Measurements from ENCODE around the gene CHCHD6. TPM values are rescaled to one million over a fixed set of nuclear protein-coding genes. Genes with fewer than 3 reads are reported as not detected.

The CHCHD6 gene
- total RNA-seq, 8 experiments from 2014 or later: 13.9 to 71.2 (median 45.4) TPM

DNA sequence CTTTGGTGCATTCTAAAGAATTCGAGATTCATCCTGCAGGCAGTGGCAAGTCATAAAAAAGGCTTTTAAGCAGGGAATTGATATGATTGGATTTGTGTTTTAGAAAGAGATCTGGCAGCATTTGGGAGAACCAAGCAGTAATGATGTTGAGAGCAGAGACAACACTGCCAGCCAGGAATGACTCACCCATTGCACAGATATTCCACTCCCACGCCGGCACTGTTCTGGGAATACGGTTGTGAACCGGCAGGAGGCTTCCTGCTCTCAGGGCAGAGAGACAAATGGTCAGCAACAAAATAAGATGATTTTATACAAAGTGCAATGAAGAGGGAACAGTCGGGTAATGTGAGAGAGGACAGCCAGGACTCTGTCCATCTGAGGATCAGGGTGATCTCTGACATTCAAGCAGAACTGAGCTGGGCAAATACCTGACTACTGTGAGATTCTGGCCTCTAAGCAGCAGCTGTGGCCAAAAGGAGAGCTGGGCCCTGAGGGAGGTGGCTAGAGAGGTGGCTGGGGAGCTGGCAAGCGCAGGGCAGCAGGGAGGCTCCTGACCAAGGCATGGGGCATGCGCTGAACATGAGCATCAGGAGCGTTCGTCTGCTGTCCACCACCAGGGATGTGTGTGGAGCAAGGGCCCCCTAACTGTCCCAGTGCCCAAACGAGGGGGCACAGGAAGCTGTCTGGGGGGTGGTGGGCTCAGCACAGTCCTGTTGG lies 222.8 kb downstream of the CHCHD6 start:
- 33 to 89% (median 57%) methylated on average over 1 to 5 of the region's 11 CpGs; no CpG with 5 or more reads in 2 of the 10 experiments for WGBS, 10 experiments
- ATAC-seq (replicated peaks in 6 of 8): peak in 6 of 8 experiments; percentile 4 to 98 (median 24)
- in situ Hi-C loops (cut with MboI; ENCODE audit: low pct_unique_long_range_greater_than_20kb in 2 of 9, low sequenced_read_pairs in 9 of 9, unreplicated experiment in 9 of 9): no loop called here
- no peak overlapping the region for H3K4me3 ChIP-seq
- H3K27ac ChIP-seq: peak overlapping the region in 1 of 2 donors; percentile 63
- peaks cover 7 to 29% of the 10 kb centered on the region in 2 donors for H3K4me1 ChIP-seq (replicated peaks in 1 of 2)

DNA sequence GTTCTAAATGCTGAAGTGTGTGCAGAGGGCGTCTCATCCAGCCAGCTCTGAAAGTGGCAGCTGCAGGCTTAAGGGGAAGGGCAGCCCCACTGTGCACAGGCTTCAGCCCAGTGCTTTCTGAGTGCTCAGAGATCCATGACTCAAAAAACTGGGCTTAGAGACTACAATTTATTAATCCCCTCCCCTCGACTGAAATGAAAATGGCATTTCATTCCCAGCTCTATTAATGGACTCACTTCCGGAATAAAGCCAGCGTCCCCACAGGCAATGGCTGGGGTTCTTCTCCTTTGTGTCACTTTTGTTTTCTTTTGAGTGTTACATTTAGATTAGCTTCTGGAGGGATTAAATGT lies 223.3 kb downstream of the CHCHD6 start:
- in situ Hi-C loops (cut with MboI; ENCODE audit: low pct_unique_long_range_greater_than_20kb in 2 of 9, low sequenced_read_pairs in 9 of 9, unreplicated experiment in 9 of 9): no loop called here
- peak in 5 of 8 experiments; percentile 5 to 60 (median 54) for ATAC-seq (replicated peaks in 6 of 8)
- 49 to 85% (median 79%) methylated on average over 1 to 3 of the region's 4 CpGs; no CpG with 5 or more reads in 4 of the 10 experiments for WGBS, 10 experiments
- Histone ChIP-seq H3K27ac (peak overlapping the region in 1 of 2 donors; percentile 63), H3K4me3 (no peak overlapping the region), H3K4me1 (replicated peaks in 1 of 2) (peaks cover 11 to 29% of the 10 kb centered on the region in 2 donors)

DNA sequence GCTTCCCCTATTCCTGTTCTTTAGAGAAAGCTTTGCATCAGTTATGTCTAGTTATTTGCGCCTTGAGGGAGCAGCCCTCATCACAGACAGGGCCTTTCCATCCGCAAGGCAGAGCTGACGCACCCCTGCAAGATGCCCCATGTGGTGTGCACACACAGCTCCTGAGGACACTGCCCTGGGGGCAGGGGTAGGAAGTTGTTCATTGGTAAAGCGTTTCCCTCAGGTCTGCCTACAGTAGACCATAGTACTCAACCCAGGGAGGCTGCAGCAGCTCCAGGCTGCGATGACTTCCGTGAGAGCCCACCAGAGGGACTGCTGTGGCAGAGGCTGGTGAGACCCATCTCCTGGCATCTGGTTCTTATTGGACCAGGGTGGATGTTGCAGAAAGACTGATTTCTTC lies 223.8 kb downstream of the CHCHD6 start:
- peaks cover 13 to 29% of the 10 kb centered on the region in 2 donors for H3K4me1 ChIP-seq (replicated peaks in 1 of 2)
- in situ Hi-C loops (cut with MboI; ENCODE audit: low pct_unique_long_range_greater_than_20kb in 2 of 9, low sequenced_read_pairs in 9 of 9, unreplicated experiment in 9 of 9): no loop called here
- no peak overlapping the region for H3K4me3 ChIP-seq
- peak overlapping the region in 1 of 2 donors; percentile 47 for H3K27ac ChIP-seq
- WGBS, 10 experiments: 83 to 100% (median 90%) methylated on average over 1 to 4 of the region's 6 CpGs; no CpG with 5 or more reads in 3 of the 10 experiments
- ATAC-seq (replicated peaks in 6 of 8): peak in 6 of 8 experiments; percentile 37 to 71 (median 60)

DNA sequence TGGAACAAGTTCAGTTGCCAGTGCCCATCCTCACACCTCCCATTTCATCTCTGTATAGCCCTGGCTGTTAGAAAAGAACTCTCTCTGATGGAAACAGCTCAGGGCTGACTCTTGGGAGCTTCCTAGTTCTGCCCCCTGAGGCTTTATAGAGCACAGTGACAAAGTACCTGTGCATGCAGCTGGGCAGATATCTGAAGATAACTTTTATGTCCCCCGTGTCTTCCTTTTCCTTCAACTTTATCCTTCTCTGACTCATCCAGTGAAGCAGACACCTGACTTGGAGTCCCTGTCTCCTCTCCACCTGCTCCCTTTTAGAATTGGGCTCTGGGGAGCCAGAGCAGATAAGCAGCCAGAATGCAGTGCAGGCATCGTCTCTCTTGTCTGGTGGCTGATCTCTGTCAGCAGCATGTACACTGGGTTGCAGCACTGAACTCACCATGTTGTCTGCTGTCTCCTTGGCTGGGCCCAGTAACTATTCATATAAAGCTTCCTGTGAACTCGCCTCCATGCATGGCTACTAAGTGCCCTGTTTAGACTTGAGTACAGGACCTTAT lies 225.0 kb downstream of the CHCHD6 start:
- 86 to 100% (median 97%) methylated on average over 1 to 2 of the region's 3 CpGs; no CpG with 5 or more reads in 2 of the 10 experiments for WGBS, 10 experiments
- peak in 1 of 8 experiments; percentile 40 for ATAC-seq (replicated peaks in 6 of 8)
- Histone ChIP-seq H3K27ac (no peak overlapping the region), H3K4me1 (replicated peaks in 1 of 2) (peaks cover 16 to 32% of the 10 kb centered on the region in 2 donors), H3K4me3 (no peak overlapping the region)
- in situ Hi-C loops (cut with MboI; ENCODE audit: low pct_unique_long_range_greater_than_20kb in 2 of 9, low sequenced_read_pairs in 9 of 9, unreplicated experiment in 9 of 9): no loop called here

DNA sequence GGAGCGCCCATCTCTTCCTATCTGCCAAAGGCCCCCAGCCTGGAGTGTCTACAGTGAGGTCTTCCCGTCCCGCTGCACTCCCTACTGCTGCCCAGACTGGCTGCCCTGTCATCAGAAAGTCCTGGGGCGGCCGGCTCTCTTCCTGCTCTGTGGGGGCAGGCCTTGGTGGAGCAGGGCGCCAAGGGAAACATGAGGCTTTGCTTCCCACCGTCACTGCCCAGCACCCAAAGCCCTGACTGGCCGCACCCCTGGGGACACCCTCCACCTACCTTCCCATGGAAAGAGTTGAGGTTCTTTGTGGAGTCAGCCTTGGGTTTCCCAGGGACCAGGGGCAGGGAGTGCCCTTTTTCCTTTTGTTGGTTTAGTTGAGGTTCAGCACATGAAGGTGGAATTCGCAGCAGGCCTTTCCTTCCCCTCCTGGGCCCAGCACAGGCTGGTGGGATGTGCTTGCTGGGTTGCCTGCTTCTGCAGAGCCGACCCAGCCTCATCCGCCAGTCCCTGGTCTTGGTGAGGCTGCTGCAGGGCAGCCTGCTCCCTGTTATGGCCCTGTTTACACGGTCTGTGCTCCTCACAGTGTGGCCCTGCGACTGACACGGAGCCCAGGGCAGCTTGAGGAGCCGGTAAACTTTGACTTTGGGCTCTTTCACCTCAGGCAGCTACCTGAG lies 227.0 kb downstream of the CHCHD6 start:
- in situ Hi-C loops (cut with MboI; ENCODE audit: low pct_unique_long_range_greater_than_20kb in 2 of 9, low sequenced_read_pairs in 9 of 9, unreplicated experiment in 9 of 9): no loop called here
- H3K27ac ChIP-seq: no peak overlapping the region
- H3K4me3 ChIP-seq: no peak overlapping the region
- 73 to 100% (median 87%) methylated on average over 1 to 8 of the region's 15 CpGs; no CpG with 5 or more reads in 4 of the 10 experiments for WGBS, 10 experiments
- no peak for ATAC-seq (replicated peaks in 6 of 8)
- peaks cover 24 to 30% of the 10 kb centered on the region in 2 donors for H3K4me1 ChIP-seq (replicated peaks in 1 of 2)

DNA sequence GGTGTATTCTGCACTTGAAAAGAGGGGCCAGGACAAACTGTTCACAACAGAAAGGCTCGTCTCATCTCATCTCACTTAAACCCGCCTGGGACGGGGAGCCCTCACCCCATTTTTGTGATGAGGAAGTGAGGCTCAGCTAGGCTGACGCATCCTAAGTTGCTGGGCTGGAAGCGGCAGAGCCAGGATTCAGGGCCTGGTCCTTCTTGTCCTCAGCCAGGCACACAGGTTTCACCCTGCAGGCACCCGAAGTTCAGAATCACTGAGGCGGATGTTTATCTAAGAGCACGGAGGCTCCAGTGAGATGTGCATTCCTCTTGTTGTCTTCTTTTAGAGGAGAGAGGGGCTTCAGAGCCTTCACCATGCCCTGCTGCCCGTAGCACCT lies 227.8 kb downstream of the CHCHD6 start:
- no peak overlapping the region for H3K4me3 ChIP-seq
- no peak overlapping the region for H3K27ac ChIP-seq
- peaks cover 24% of the 10 kb centered on the region in 2 donors for H3K4me1 ChIP-seq (replicated peaks in 1 of 2)
- in situ Hi-C loops (cut with MboI; ENCODE audit: low pct_unique_long_range_greater_than_20kb in 2 of 9, low sequenced_read_pairs in 9 of 9, unreplicated experiment in 9 of 9): no loop called here
- ATAC-seq (replicated peaks in 6 of 8): no peak
- 67 to 100% (median 93%) methylated on average over 1 to 5 of the region's 9 CpGs; no CpG with 5 or more reads in 6 of the 10 experiments for WGBS, 10 experiments

DNA sequence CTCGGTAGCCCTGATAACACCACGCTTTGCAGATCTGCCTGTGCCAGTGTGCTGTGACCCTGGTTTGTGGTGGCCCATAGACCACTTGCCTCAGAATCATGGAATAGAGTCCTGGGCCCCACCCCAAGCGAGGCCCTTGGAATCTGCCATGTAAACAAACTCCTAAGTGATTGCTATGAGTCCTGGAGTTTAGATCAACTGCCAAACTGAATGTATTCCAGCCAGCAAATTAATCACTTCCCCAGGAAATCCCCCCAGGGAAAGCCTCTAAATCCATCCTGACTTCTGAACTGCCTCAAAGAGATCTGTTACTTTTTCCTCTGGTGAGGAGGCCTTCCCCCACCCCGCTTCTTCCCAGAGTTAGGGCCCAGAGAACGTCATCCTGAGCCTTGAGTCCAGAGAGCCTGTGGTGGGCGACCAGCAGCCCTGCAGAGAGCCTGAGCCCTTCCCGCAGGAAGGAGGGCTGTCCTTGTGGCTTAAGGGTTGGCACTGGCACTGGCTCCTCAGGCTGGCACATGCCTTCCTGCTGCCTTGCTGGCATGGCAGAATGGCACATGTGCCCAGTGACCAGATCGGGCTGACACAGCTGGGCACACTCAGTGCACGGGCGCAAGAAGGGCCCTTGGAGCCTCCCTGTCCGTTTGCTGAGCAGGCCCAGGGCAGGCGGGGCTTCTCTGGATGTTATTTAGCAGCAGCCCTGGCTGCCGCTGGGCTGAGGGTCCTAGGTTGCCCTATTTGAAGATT lies 228.3 kb downstream of the CHCHD6 start:
- WGBS, 10 experiments: 80 to 100% (median 96%) methylated on average over 1 to 6 of the region's 13 CpGs; no CpG with 5 or more reads in 5 of the 10 experiments
- Histone ChIP-seq H3K4me3 (no peak overlapping the region), H3K4me1 (replicated peaks in 1 of 2) (peaks cover 19 to 20% of the 10 kb centered on the region in 2 donors), H3K27ac (no peak overlapping the region)
- no peak for ATAC-seq (replicated peaks in 6 of 8)
- in situ Hi-C loops (cut with MboI; ENCODE audit: low pct_unique_long_range_greater_than_20kb in 2 of 9, low sequenced_read_pairs in 9 of 9, unreplicated experiment in 9 of 9): no loop called here

DNA sequence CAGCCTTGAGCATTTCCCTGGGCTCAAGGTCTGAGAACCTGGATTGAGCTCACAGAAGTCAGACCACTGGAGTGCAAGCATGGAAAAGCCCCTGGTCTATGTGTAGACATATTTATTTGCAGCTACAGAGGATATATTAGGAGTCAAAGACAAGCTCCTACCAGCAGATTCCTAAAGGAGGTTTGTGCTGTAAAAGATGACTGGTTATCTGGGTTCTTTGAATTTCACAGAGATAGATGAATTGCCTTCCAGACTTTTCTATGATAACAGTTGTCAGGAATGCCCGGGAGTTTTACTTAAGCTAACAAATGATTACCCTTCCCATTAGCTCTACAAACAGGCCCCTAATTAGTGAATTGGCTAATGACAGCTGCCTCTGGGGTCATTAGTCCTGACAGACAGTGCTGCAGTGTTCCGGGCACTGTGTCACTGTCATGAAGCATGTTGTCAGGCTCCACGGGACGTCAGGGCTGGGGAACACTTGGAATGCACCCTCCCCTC lies 230.0 kb downstream of the CHCHD6 start:
- Histone ChIP-seq H3K4me3 (no peak overlapping the region), H3K27ac (peak overlapping the region in 1 of 2 donors; percentile 28), H3K4me1 (replicated peaks in 1 of 2) (peaks cover 27 to 33% of the 10 kb centered on the region in 2 donors)
- WGBS, 10 experiments: 0 to 83% (median 15%) methylated on average over 1 to 3 of the region's 4 CpGs; no CpG with 5 or more reads in 4 of the 10 experiments
- in situ Hi-C loops (cut with MboI; ENCODE audit: low pct_unique_long_range_greater_than_20kb in 2 of 9, low sequenced_read_pairs in 9 of 9, unreplicated experiment in 9 of 9): no loop called here
- ATAC-seq (replicated peaks in 6 of 8): peak in 5 of 8 experiments; percentile 63 to 82 (median 80)

DNA sequence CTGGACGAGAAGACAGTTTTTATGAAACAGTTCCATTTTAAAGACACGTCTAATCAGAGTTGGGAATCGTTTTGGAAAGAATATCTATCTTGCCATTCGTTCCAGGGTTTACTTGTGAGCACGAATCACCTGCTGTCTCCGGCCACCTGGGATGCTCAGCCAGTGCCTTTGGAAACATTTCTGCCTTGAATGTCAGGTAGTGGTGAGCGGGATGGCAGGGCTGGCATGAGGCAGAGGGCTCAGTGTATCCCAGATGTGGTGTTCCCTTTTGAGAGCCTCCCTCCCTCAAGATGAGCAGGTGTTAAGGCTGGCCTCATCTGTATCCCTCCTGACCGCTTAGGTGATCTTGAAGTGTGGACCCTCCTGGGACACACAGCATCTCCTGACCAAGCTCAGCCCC lies 231.0 kb downstream of the CHCHD6 start:
- H3K27ac ChIP-seq: no peak overlapping the region
- in situ Hi-C loops (cut with MboI; ENCODE audit: low pct_unique_long_range_greater_than_20kb in 2 of 9, low sequenced_read_pairs in 9 of 9, unreplicated experiment in 9 of 9): no loop called here
- H3K4me1 ChIP-seq (replicated peaks in 1 of 2): peaks cover 36 to 42% of the 10 kb centered on the region in 2 donors
- WGBS, 10 experiments: 84 to 100% (median 90%) methylated on average over 1 to 7 of the region's 8 CpGs; no CpG with 5 or more reads in 3 of the 10 experiments
- no peak for ATAC-seq (replicated peaks in 6 of 8)
- no peak overlapping the region for H3K4me3 ChIP-seq

DNA sequence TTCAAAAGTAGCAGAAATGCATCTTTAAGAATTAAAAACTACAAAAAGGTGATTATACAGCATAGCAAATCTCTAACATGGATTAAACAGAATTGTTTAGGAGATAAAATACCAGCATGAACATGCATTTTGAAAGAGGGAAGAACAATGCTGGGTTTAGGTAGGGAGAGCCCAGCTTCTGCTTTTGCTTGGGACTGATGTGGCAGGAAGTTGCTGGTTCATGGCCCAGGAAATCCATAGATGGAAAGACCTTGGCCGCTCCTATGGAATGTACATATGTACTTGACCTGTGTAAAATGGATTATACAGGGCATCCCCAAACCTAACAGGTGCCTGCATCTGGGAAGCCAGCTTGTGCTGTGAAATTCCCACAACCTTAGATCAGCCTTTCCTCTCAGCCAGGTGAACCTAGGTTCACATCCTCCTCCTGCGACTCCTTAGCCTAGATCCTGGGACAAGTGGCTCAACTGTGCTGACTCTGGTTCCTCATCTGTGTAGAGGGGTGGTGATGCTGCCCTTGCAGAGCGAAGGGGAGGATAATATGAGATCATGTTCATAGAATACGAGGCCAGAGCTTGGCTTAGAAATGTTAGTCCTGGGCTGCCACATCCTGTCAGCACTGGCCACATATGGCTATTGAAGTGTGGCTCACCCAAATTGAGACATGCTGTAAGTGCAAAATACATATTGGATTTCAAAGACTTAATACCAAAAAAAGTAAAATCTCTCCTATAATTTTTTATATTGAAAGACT lies 231.9 kb downstream of the CHCHD6 start:
- in situ Hi-C loops (cut with MboI; ENCODE audit: low pct_unique_long_range_greater_than_20kb in 2 of 9, low sequenced_read_pairs in 9 of 9, unreplicated experiment in 9 of 9): no loop called here
- 69 to 100% (median 92%) methylated on average over 1 to 4 of the region's 4 CpGs; no CpG with 5 or more reads in 1 of the 10 experiments for WGBS, 10 experiments
- Histone ChIP-seq H3K27ac (no peak overlapping the region), H3K4me1 (replicated peaks in 1 of 2) (peaks cover 42 to 49% of the 10 kb centered on the region in 2 donors), H3K4me3 (no peak overlapping the region)
- no peak for ATAC-seq (replicated peaks in 6 of 8)

DNA sequence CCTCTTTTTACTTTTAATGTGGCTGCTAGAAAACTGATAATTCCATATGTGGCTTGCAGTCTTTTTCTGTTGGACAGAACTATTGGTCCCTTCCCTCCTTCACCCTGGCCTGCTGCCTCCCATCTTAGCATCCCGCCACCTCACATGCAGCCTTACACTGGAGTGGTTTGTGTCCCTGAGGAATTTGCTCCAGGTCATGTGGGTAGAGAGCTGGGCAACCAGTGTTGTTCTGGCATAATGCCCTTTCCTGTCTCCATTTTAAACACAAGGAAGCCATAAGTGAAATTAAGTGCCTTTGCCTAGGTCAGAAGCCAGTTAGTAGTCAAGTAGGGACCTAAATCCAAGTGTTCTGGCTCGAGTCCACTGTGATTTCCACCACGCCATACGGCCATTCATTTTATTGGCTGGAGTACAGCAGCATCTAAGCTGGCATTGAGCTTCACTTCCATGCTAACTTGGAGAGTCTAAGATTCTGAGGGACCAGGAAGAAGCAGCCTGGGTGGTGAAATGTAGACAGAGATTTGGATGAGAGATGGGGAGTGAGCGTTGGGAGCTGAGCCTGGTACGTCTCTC lies 232.9 kb downstream of the CHCHD6 start:
- Histone ChIP-seq H3K27ac (no peak overlapping the region), H3K4me3 (no peak overlapping the region), H3K4me1 (replicated peaks in 1 of 2) (peaks cover 42 to 49% of the 10 kb centered on the region in 2 donors)
- 58 to 100% (median 88%) methylated on average over 1 to 3 of the region's 6 CpGs; no CpG with 5 or more reads in 3 of the 10 experiments for WGBS, 10 experiments
- in situ Hi-C loops (cut with MboI; ENCODE audit: low pct_unique_long_range_greater_than_20kb in 2 of 9, low sequenced_read_pairs in 9 of 9, unreplicated experiment in 9 of 9): no loop called here
- no peak for ATAC-seq (replicated peaks in 6 of 8)

All from motor neuron (in vitro differentiated cells).